SK-N-SH (cell line): ENCODE results near the gene STK11IP. TPM values are rescaled to one million over a fixed set of nuclear protein-coding genes. Genes with fewer than 3 reads are reported as not detected.

Experiments used
- CTCF ChIA-PET: fragments of 300-600, 350-600 bp; formaldehyde crosslinking; extraction: SDS; loops from one replicate; lab custom pipeline; 2021; lab: Yijun Ruan, JAX
- POLR2A ChIA-PET: fragments of 350-600 bp; sonication (Branson Sonifier 250); formaldehyde crosslinking; extraction: SDS; loops from one replicate; lab custom pipeline; 2020; ENCODE audit warnings: antibody characterized with exemption, inconsistent platforms; lab: Yijun Ruan, JAX
- DNase-seq: peaks from one replicate; pipeline ENCODE4 v3.0.0; 2012
- H2AFZ ChIP-seq: fragments of 200-600 bp; sonication (generic); 2 replicates; pipeline ENCODE4 v1.8.1; 2016; ENCODE audit warnings: antibody characterized with exemption, mild to moderate bottlenecking, low read depth
- H3F3A ChIP-seq: fragments of 200-600 bp; sonication (generic); replicated peaks from 2 replicates; pipeline ENCODE3; 2016; ENCODE audit warnings: antibody characterized with exemption, mild to moderate bottlenecking; ENCODE audit not compliant: insufficient read depth
- H3K27ac ChIP-seq, 2 experiments: fragments of 200-500 bp in 1 of 2; fragments of 200-600 bp in 1 of 2; sonication (Bioruptor generic) in 1 of 2; sonication (generic), shearing (Covaris generic) in 1 of 2; 2 replicates each; pipeline versions ENCODE4 v1.5.1 to v1.6.1; 2014 to 2016; ENCODE audit warnings: low read depth in 2 of 2, inconsistent platforms in 1 of 2, low read length in 1 of 2, mild to moderate bottlenecking in 1 of 2, mixed read lengths in 1 of 2
- H3K27me3 ChIP-seq: fragments of 200-600 bp; sonication (generic), shearing (Covaris generic); 2 replicates; pipeline ENCODE4 v1.6.1; 2016; ENCODE audit warnings: mixed run types; ENCODE audit not compliant: insufficient read depth
- H3K36me3 ChIP-seq, 2 experiments: fragments of 200-500 bp in 1 of 2; fragments of 200-600 bp in 1 of 2; sonication (Bioruptor generic) in 1 of 2; sonication (generic) in 1 of 2; replicated peaks in 1 of 2; 2 replicates each; pipeline versions ENCODE3 to v1.5.1; 2014 to 2016; ENCODE audit warnings: low read length in 1 of 2, mild to moderate bottlenecking in 1 of 2; ENCODE audit not compliant: insufficient read depth in 2 of 2, control insufficient read depth in 1 of 2
- H3K4me1 ChIP-seq, 2 experiments: fragments of 200-500 bp in 1 of 2; fragments of 200-600 bp in 1 of 2; sonication (Bioruptor generic) in 1 of 2; sonication (generic), shearing (Covaris generic) in 1 of 2; 2 replicates each; pipeline versions ENCODE4 v1.5.1 to v1.6.1; 2014 to 2016; ENCODE audit warnings: low read depth in 1 of 2, low read length in 1 of 2, mixed run types in 1 of 2; ENCODE audit not compliant: insufficient read depth in 2 of 2, control insufficient read depth in 1 of 2
- H3K4me2 ChIP-seq: fragments of 200-600 bp; sonication (generic), shearing (Covaris generic); 2 replicates; pipeline ENCODE4 v1.6.1; 2017; ENCODE audit warnings: mixed run types
- H3K4me3 ChIP-seq, 2 experiments: fragments of 200-500 bp in 1 of 2; fragments of 200-600 bp in 1 of 2; sonication (Bioruptor generic) in 1 of 2; sonication (generic), shearing (Covaris generic) in 1 of 2; 2 replicates each; pipeline versions ENCODE4 v1.5.1 to v1.8.1; 2014 to 2016; ENCODE audit warnings: low read depth in 2 of 2, inconsistent platforms in 1 of 2, low read length in 1 of 2, mild to moderate bottlenecking in 1 of 2, mixed read lengths in 1 of 2, moderate library complexity in 1 of 2
- H3K79me2 ChIP-seq: fragments of 200-600 bp; sonication (generic); 2 replicates; pipeline ENCODE4 v1.8.1; 2017; ENCODE audit warnings: mild to moderate bottlenecking; ENCODE audit not compliant: insufficient read depth
- H3K9ac ChIP-seq: fragments of 200-600 bp; sonication (generic); 2 replicates; pipeline ENCODE4 v1.6.1; 2017; ENCODE audit warnings: mixed run types
- H3K9me2 ChIP-seq: fragments of 200-600 bp; sonication (generic); 2 replicates; pipeline ENCODE4 v1.6.1; 2017; ENCODE audit warnings: mixed run types
- H3K9me3 ChIP-seq: fragments of 200-600 bp; sonication (generic); 2 replicates; pipeline ENCODE4 v1.6.1; 2017; ENCODE audit warnings: mixed run types, mild to moderate bottlenecking, moderate library complexity
- H4K20me1 ChIP-seq: fragments of 200-600 bp; sonication (generic); 2 replicates; pipeline ENCODE4 v1.6.1; 2017; ENCODE audit warnings: mild to moderate bottlenecking, mixed run types; ENCODE audit not compliant: insufficient read depth
- CHD2 ChIP-seq: fragments of 150-350 bp; IDR thresholded peaks from 2 replicates; pipeline ENCODE4 v1.6.1; 2018; ENCODE audit warnings: low read length; ENCODE audit not compliant: partially characterized antibody
- ELF1 ChIP-seq: IDR thresholded peaks from 2 replicates; pipeline ENCODE4 v1.4.0; 2012
- FOXM1 ChIP-seq: IDR thresholded peaks from 2 replicates; pipeline ENCODE4 v1.4.0; 2012; ENCODE audit warnings: low read depth, mild to moderate bottlenecking
- GATA2 ChIP-seq: sonication (generic); formaldehyde crosslinking; IDR thresholded peaks from 2 replicates; pipeline ENCODE4 v1.5.0; 2020; ENCODE audit warnings: mild to moderate bottlenecking, missing genetic modification reagents
- MAX ChIP-seq: IDR thresholded peaks from 2 replicates; pipeline ENCODE4 v1.4.0; 2012; ENCODE audit warnings: low read depth
- NFIC ChIP-seq: IDR thresholded peaks from 2 replicates; pipeline ENCODE4 v1.4.0; 2012; ENCODE audit warnings: borderline replicate concordance
- NRF1 ChIP-seq: IDR thresholded peaks from 2 replicates; pipeline ENCODE4 v1.6.1; 2012; ENCODE audit warnings: low read depth, mild to moderate bottlenecking, low read length
- PBX3 ChIP-seq: IDR thresholded peaks from 2 replicates; pipeline ENCODE4; 2012
- POLR2AphosphoS5 ChIP-seq: IDR thresholded peaks from 2 replicates; pipeline ENCODE4 v1.6.1; 2012; ENCODE audit warnings: low read depth, low read length
- REST ChIP-seq: IDR thresholded peaks from 2 replicates; pipeline ENCODE4 v1.6.1; 2012; ENCODE audit warnings: mild to moderate bottlenecking, low read depth, low read length, moderate library complexity
- SMC3 ChIP-seq: IDR thresholded peaks from 2 replicates; pipeline ENCODE4 v1.6.1; 2012; ENCODE audit warnings: low read depth, low read length, improper control_type of control experiment
- TAF1 ChIP-seq: IDR thresholded peaks from 2 replicates; pipeline ENCODE4 v1.6.1; 2012; ENCODE audit warnings: low read depth, mild to moderate bottlenecking, low read length, moderate library complexity, borderline replicate concordance
- TEAD4 ChIP-seq: IDR thresholded peaks from 2 replicates; pipeline ENCODE4 v1.4.0; 2012; ENCODE audit warnings: mild to moderate bottlenecking, borderline replicate concordance; ENCODE audit not compliant: insufficient read depth
- WGBS: methylation state at CpG from one replicate; pipeline ENCODE4 v1.1.6; 2017; ENCODE audit warnings: low lambda C conversion rate; 5-methylcytosine and 5-hydroxymethylcytosine counted together
- polyA plus RNA-seq, 3 experiments: library from polyadenylated mRNA; depleted of rRNA; stranded (reverse); fragments of >200 nt; gene quantifications; 2 replicates each; pipeline ENCODE4 v1.2.3, GENCODE V29; 2012

The STK11IP gene
- polyA plus RNA-seq, 1 of the 3 experiments (the other 2 are of a cell fraction): 22.9 TPM

- no peak for TF ChIP-seq MAX
- no peak for TF ChIP-seq REST
- TF ChIP-seq PBX3: no peak
- TF ChIP-seq NRF1: no peak
- TF ChIP-seq, all 33 proteins: peak for 0
These were observed 11.6 kb downstream of the STK11IP start (continued) for GRCh38 chr2:219609149-219609750.

- H3K4me2 ChIP-seq: no peak overlapping the region
- H3K27me3 ChIP-seq: no peaks in the 10 kb centered on the region
- 96% methylated on average over 5 of the region's 9 CpGs for WGBS
- H3K9ac ChIP-seq: no peak overlapping the region
- H3K36me3 ChIP-seq: peaks cover 0 to 53% of the 10 kb centered on the region in 2 experiments
- DNase-seq: no peak
- H3F3A ChIP-seq: no peaks in the 10 kb centered on the region
- no peak overlapping the region for H3K27ac ChIP-seq
- no peaks in the 10 kb centered on the region for H3K79me2 ChIP-seq
- no peak for TF ChIP-seq FOXM1
- no peak for TF ChIP-seq TAF1
- TF ChIP-seq GATA2 (CRISPR knock-in tag): no peak
- TF ChIP-seq, all 33 proteins: peak for 0
- Histone ChIP-seq H4K20me1 (no peaks in the 10 kb centered on the region), H2AFZ (no peak overlapping the region), H3K4me3 (no peak overlapping the region), H3K9me2 (no peaks in the 10 kb centered on the region), H3K4me1 (peaks cover 0 to 9% of the 10 kb centered on the region in 2 experiments; a peak in 1 of 4 replicates), H3K9me3 (no peaks in the 10 kb centered on the region)
- CTCF ChIA-PET: interaction anchor here (1.0 to 1.4 kb wide), 2 partner anchors 10 to 70 kb away, joined by 3 read pairs; no protein-coding TSS in a partner anchor
- POLR2A ChIA-PET: no interaction called here
These were observed 13.6 kb downstream of the STK11IP start for GRCh38 chr2:219611306-219611705.

GRCh38 chr2:219611866-219612576 is 14.4 kb downstream of the STK11IP start:
- 54% methylated on average over 6 of the region's 12 CpGs for WGBS
- Histone ChIP-seq H2AFZ (no peak overlapping the region), H3K9me3 (no peaks in the 10 kb centered on the region), H3K9ac (no peak overlapping the region), H3K4me3 (no peak overlapping the region), H3K9me2 (no peaks in the 10 kb centered on the region), H3K27me3 (no peaks in the 10 kb centered on the region), H4K20me1 (no peaks in the 10 kb centered on the region), H3F3A (no peaks in the 10 kb centered on the region), H3K27ac (no peak overlapping the region; a peak in 1 of 4 replicates), H3K4me1 (peaks cover 0 to 9% of the 10 kb centered on the region in 2 experiments; a peak in 1 of 4 replicates), H3K36me3 (peaks cover 0 to 46% of the 10 kb centered on the region in 2 experiments), H3K79me2 (no peaks in the 10 kb centered on the region), H3K4me2 (no peak overlapping the region)
- ChIA-PET POLR2A (interaction anchor here (0.6 kb wide), 1 partner anchor 11 kb away, joined by 5 read pairs; no protein-coding TSS in a partner anchor), CTCF (interaction anchor here (0.9 to 1.4 kb wide), 4 partner anchors 9 to 70 kb away, joined by 3 to 4 read pairs (median 3); no protein-coding TSS in a partner anchor)
- no peak for TF ChIP-seq ELF1
- TF ChIP-seq NFIC: no peak
- TF ChIP-seq SMC3: no peak
- TF ChIP-seq GATA2 (CRISPR knock-in tag): no peak
- TF ChIP-seq TEAD4: no peak
- no peak for TF ChIP-seq POLR2AphosphoS5
- no peak for TF ChIP-seq CHD2
- DNase-seq: no peak
